CMK (cell line): ENCODE measurements around the gene CDX1.

Experiments used
- DNase-seq: peaks from one replicate; pipeline ENCODE4 v3.0.0-alpha.2; 2010; ENCODE audit warnings: low read depth

Gene CDX1

DNA sequence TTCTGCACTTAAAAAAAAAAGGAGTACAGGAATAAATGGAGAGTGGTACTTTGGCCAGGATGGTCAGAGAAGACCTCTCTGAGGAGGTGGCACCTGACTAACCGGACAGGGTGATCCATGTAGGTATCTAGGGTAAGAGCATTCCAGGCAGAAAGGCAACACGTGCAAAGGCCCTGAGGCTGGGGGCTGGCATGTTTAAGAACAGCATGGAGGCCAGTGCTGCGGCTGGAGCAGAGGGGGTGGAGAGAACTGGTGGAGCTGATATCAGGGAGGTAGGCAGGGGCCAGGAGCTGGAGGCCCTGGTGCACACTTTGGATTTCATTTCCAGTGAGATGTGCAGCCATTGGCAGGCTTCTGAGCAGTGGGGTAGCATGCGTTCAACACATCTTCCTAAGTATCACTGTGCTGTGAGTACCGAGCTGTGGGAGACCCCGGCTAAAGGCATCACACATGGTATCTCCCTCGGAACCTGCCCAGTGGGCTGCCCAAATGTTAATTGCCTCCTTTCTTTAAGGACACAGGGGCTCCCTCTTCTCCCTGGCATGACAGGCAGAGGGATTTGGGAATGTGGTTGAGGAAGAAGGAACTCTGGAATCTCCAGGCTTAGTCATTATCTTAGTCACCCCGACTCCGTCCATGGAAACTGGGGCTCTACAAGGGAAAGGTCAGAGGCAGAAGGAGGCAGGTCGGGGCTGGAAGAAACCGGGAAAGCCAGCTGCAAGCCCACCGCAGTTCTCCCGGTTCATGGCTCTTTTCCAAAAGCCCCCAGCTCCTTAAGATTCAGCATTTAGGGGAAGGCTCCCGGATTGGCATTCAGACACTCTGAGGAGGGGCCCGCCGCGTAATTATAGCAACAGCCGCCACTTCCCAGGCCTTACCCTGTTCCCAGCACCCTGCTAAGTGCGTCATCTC, 41.9 kb downstream of the CDX1 start:
- DNase-seq, result no peak

- DNase-seq, result no peak
Measured at GRCh38 chr5:150209099-150209635, 42.6 kb downstream of the CDX1 start.

DNA sequence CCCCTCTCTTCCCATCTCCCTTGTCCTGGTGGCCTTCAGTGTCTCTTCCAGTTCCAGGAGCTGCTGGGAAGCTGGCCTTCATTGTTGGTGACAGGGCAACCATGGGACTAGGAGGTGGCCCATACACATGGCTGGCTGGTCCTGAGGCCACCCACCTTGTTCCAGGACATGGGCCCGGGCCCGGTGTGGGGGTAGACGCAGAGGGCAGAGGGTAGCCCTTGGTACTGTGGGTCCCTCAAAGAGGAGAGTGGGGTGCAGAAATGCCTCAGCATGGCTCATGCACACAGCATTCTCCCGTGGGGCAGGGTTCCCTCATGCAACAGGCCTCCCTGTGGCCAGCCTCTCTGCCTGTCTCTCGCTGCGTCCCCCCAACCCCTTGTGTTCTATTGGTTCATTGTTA, 44.1 kb downstream of the CDX1 start:
- no peak for DNase-seq

GRCh38 chr5:150211156-150212030, 44.8 kb downstream of the CDX1 start:
- DNase-seq, result no peak

DNA sequence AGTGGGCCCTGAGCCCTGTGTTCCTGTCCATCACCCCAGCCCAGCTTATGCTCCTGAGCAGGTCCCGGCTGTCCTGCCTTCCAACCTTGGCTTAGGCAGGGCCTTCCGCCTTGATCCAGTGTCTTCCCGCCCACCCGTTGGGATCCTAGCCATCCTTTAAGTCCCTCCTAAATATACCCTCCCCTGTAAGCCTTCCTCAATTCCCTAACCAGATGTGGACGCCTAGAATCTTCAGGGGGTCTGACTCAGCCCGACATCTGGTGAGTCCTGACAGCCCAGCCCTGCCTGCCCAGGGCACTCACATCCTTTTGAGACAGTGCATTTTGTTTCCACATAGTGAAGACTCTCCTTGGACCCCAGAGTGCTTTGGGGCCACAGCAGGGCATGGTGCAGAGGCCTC, 47.0 kb downstream of the CDX1 start:
- DNase-seq, result no peak

GRCh38 chr5:150214289-150214688, 47.7 kb downstream of the CDX1 start:
- no peak for DNase-seq

DNA sequence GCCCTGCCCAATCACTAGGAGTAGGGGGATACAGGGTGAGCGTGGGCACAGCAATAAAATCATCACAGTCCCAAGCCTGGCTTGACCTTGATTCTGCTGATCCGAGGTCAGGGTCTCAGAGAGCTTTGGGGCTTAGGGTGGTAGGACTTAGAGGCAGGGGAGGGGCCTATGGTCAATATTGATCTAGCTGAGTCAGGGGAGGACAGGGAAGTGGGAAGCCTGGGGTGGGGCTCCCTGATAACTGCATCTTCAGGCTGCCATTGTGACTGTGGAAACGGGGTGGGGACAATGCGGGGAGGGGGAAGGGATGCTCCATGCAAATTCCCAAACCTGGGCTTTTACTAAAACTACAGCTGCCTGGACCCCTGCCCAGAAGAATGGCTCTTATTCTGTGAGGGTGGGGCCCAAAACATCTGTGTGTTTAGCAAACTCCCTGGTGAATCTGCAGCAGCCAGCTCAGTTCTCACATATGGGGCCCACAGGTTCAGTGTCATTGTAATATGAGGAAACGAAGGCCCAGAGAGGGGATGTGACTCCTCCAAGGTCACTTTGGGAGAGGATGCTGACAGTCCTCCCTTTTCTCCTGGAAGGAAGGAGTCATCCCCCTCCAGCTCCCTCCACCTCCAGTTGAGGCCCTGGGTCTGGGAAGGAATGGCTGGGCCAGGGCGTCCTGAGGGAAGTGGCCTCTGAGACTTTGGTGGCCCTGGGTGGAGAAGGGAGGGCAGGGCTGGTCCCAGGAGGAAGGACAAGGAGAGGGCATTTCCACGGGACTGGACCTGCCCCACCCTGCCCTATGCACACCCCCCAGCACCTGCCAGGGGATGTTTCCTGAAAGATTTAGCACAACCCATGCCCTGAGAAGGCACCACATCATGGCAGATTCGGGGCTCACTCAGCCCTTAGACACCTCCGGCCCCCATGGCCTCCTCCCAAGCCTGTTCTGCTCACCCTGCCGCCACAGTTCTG, 49.7 kb downstream of the CDX1 start:
- DNase-seq, result no peak

GRCh38 chr5:150217038-150217437, 50.5 kb downstream of the CDX1 start:
- DNase-seq, result no peak

DNA sequence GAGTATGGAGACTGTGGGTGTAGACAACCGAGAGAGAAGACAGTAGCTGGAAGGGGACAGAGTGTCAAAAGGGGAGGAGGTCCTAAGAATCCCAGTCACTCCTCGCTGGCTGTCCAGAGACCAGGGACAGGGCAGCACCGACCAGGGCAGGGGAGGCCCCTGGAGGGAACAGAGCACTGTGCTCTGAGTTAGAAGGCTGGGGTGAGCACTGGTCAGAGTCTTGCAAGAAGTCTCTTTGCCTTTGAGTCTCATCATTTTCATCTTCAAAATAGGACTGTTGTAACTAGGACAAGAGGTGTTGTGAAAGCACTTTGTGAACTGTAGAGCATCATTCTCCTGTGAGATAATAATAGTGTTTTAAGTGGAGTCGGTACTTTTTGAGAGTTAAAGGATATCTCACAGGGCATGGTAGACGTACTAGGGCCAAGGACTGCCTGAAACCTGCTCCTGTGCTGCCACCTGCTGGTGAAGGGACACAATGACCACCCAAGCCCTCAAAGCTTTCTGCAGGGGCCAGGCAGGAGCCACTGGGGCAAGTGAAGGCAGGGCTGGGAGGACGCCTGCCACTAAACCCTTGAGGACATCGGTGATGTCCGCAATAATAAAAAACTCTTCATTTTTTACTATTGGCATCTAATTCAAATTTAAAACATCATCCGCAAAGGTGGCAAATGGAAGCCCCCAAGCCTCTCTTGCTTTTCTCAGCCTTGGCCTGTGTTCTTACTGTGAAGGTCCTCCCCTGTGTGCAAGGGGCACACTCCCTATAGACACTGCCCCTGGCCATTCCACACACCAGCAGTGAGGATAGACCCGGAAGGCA, 51.5 kb downstream of the CDX1 start:
- peak; percentile 61 for DNase-seq

DNA sequence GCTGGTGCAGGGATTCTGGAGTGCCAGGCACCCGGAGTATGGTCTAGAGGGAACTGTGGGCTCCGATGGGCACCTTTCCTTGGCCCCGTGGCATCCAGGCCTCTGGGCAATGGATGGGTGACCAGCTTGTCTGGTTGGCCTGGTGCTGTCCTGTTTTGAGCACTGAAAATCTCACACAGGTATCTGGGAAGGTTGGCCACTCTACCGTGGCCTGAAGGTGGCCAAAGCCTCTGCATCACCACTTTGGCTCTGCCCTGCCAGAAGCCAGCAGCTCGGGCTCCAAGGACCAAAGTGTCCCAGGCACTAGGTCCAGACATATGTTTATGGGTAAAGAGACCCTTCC, 52.1 kb downstream of the CDX1 start:
- DNase-seq, result no peak

- no peak for DNase-seq
Measured at GRCh38 chr5:150219142-150219541, 52.6 kb downstream of the CDX1 start.

DNA sequence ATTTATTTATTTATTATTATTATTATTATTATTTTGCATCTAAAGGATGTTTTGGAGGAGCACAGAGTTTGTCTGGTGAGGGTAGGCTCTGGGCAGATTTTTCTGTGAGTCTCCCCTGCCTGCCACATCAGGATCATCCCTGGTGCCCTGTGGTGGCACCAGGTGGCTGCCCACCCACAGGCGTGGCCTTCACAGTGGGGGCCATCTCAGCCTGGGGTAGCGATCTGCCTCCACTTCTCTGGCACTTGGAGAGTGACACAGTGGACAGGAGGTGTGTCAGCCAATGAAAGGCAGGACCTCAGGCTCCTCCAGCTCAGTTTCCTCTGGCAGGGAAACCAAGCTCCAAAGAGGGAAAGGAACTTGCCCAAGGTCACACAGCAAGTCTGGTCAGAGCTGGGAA, 53.3 kb downstream of the CDX1 start:
- DNase-seq, result no peak

- no peak for DNase-seq
Measured at GRCh38 chr5:150221471-150221870, 54.9 kb downstream of the CDX1 start.

DNA sequence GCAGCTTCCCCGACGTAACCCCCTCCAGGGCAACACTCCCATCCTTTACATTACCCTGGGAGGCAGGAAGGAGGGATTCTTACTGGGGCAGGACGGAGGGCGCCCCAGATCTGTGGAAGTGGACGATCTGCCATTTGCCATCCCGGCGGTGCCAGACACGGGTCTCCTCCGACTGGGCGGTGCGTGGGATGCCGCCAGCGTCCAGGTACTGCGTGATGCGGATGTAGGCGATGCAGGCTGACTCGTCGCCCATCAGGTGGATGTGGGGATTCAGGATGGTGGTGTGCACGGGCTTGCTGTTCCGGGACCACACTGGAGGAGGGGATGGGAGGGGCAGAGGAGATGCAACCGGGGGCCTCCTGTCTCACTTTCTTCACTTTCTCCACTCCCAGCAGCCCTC, 56.3 kb downstream of the CDX1 start:
- no peak for DNase-seq

DNA sequence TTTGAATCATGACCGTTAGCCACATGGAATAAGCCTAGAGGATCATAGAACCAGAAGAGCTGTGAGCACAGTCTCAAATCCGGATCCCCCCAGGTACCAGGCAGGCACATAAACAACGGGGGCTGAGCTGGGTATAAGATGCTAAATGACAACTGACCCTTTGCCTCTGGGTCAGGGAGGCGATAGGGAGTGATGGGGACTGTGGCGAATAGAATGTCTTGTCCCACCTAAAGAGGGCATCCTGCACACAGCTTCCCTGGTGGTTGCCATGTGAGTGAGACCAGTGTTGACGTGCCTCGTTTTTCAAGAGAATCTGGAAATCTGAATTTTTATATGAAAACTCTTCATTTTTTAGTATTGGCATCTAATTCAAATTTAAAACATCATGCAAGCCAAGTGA, 56.9 kb downstream of the CDX1 start:
- no peak for DNase-seq

DNA sequence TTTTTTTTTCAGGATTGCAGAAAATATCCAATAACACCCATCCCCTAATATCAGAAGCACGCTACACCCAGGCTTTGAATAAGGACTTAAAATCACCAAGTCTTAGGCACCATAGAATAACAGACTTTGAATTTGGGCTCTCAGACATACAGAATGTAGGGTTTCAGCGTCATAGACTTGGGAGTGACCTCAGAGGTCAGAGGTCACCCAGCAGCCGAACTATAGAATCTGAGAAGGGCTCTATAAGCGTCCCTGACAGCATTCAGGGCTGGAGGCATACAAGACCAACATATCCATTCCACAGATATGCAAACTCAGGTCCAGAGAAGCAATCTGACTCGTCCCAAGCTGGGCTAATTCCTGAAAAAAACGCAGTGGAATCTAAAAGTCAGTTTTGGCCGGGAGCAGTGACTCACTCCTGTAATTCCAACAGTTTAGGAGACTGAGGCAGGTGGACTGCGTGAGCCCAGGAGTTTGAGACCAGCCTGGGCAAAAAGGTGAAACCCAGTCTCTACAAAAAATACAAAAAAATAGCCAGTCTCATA, 58.0 kb downstream of the CDX1 start:
- no peak for DNase-seq

DNA sequence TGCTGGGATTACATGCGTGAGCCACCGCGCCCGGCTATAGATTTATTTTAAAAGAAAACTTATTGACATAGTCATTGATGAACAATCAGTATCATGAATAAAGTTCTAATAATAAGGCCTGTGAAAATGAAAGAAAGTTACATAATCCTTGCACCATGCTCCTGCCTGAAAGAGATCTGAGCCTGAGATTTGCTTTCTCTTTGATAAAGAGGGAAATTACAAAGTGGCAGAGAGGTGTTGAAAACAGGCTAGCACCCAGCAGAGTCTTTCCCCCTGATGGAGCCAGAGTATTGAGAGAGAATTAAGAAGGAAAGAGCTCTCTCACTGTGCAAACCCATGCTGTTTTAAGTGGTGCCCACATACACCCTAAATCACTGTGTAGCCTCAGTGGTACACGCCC, 60.5 kb downstream of the CDX1 start:
- no peak for DNase-seq

DNA sequence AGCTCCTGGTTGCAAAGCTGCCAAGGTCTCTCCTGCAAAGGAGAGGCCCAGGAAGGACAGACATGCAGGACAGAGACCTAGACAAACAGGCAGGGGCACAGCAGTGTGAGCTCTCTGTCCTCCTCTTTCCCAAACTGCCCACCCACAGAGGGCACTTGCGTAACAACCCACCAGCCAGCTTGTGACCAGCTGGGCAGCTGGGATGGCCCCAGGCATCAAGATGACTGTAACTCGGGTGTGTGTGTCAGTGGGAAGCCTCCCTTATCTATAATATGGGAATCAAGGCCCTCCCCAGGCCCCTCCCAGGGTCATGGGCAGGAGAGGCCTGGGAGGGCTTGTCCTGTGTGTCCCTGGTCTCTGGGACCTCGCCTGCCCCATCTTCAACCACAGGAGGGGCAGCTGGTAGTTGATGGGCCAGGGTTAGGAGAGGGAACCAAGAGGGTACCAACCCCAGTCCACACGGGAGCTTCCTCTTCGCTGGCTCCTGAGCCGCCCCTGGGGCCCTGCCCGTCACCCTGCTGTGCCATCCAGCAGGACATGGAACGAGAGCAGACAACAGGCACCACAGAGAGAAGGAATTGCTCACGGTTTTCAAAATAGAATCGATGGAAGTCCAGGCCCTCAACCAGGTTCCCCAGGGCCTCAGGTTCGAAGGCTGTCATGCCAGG, 61.2 kb downstream of the CDX1 start:
- no peak for DNase-seq

GRCh38 chr5:150229571-150229970, 63.0 kb downstream of the CDX1 start:
- no peak for DNase-seq

GRCh38 chr5:150230842-150231241, 64.3 kb downstream of the CDX1 start:
- no peak for DNase-seq
